ENCODE data around the gene CHRND. TPM values are rescaled to one million over a fixed set of nuclear protein-coding genes. Genes with fewer than 3 reads are reported as not detected.
"Not testable (repeated sequence)": the region's sequence is repeated elsewhere in the genome, so short reads cannot be mapped to it uniquely, and the experiment has no call there.

The CHRND gene
- total and polyA plus RNA-seq, 4 donors: not detected

GRCh38 chr2:232528746-232529460 lies 2.9 kb downstream of the CHRND start:
- H3K36me3 ChIP-seq (ENCODE audit: control insufficient read depth in 1 of 2, insufficient read depth in 2 of 2, low read length in 1 of 2): no peaks in the 10 kb centered on the region
- no peaks in the 10 kb centered on the region for H3K9me3 ChIP-seq (ENCODE audit: control insufficient read depth, low read length)
- no peak overlapping the region for H3K4me3 ChIP-seq (ENCODE audit: low read length in 2 of 2)
- no peak overlapping the region for H3K27ac ChIP-seq (ENCODE audit: low read depth in 1 of 2, low read length in 2 of 2)
- no peaks in the 10 kb centered on the region for H3K4me1 ChIP-seq (ENCODE audit: control insufficient read depth in 1 of 2, insufficient read depth in 2 of 2, low read length in 2 of 2)
- 80 to 84% methylated on average over 11 of the region's 11 CpGs for WGBS, 2 donors
- DNase-seq: peak; percentile 38 to 50
- H3K27me3 ChIP-seq (ENCODE audit: control insufficient read depth in 1 of 2, insufficient read depth in 2 of 2, low read length in 1 of 2): no peaks in the 10 kb centered on the region
- no peak for ATAC-seq (ENCODE audit: low FRiP score)
- intact Hi-C loops (cut with DNase I): loop anchor here in 1 of 2 donors (10.0 kb wide), 1 partner anchor 624 kb away; no protein-coding TSS in a partner anchor

DNA sequence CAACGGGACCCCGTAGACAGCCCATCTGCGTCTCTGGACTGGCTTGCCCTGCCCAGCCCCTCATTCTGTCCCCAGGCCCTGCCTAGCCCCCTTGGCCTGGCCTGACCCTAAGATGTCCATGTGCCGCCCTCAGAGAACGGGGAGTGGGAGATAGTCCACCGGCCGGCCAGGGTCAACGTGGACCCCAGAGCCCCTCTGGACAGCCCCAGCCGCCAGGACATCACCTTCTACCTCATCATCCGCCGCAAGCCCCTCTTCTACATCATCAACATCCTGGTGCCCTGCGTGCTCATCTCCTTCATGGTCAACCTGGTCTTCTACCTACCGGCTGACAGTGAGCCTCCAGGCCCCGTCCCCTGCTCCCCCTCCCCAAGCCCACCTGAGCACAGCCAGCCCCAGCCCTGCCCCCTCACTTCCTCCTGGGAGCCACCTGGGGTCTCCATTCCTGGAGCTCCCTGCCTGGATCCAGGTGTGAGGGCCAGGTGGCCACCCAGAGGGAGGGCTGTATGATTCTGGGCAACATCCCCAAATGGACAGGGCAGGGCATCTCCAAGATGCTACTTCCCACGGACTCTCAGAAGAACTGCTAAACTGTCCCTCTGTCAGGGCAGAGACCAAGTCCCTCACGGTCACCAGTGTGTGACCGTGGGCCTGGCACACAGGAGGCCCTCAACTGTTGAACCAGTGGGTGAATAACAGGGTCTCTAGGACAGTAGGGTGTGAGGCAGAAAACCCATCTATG lies 4.0 kb downstream of the CHRND start:
- ATAC-seq (ENCODE audit: low FRiP score) (no peak), DNase-seq (peak; percentile 35 to 70)
- Histone ChIP-seq H3K4me3 (ENCODE audit: low read length in 2 of 2) (no peak overlapping the region), H3K9me3 (ENCODE audit: control insufficient read depth, low read length) (no peaks in the 10 kb centered on the region), H3K4me1 (ENCODE audit: control insufficient read depth in 1 of 2, insufficient read depth in 2 of 2, low read length in 2 of 2) (no peaks in the 10 kb centered on the region), H3K27me3 (ENCODE audit: control insufficient read depth in 1 of 2, insufficient read depth in 2 of 2, low read length in 1 of 2) (no peaks in the 10 kb centered on the region), H3K27ac (ENCODE audit: low read depth in 1 of 2, low read length in 2 of 2) (no peak overlapping the region), H3K36me3 (ENCODE audit: control insufficient read depth in 1 of 2, insufficient read depth in 2 of 2, low read length in 1 of 2) (no peaks in the 10 kb centered on the region)
- WGBS, 2 donors: 90 to 92% methylated on average over 17 of the region's 17 CpGs
- intact Hi-C loops (cut with DNase I): loop anchor here in 1 of 2 donors (10.0 kb wide), 1 partner anchor 625 kb away; no protein-coding TSS in a partner anchor

GRCh38 chr2:232530626-232531260 lies 4.8 kb downstream of the CHRND start:
- H3K4me1 ChIP-seq (ENCODE audit: control insufficient read depth in 1 of 2, insufficient read depth in 2 of 2, low read length in 2 of 2): no peaks in the 10 kb centered on the region
- DNase-seq: peak; percentile 20 to 38
- no peak overlapping the region for H3K27ac ChIP-seq (ENCODE audit: low read depth in 1 of 2, low read length in 2 of 2)
- intact Hi-C loops (cut with DNase I): no loop called here
- no peak overlapping the region for H3K4me3 ChIP-seq (ENCODE audit: low read length in 2 of 2)
- WGBS, 2 donors: 83 to 85% methylated on average over 9 of the region's 9 CpGs
- H3K36me3 ChIP-seq (ENCODE audit: control insufficient read depth in 1 of 2, insufficient read depth in 2 of 2, low read length in 1 of 2): no peaks in the 10 kb centered on the region
- H3K27me3 ChIP-seq (ENCODE audit: control insufficient read depth in 1 of 2, insufficient read depth in 2 of 2, low read length in 1 of 2): no peaks in the 10 kb centered on the region
- no peak for ATAC-seq (ENCODE audit: low FRiP score)
- no peaks in the 10 kb centered on the region for H3K9me3 ChIP-seq (ENCODE audit: control insufficient read depth, low read length)

DNA sequence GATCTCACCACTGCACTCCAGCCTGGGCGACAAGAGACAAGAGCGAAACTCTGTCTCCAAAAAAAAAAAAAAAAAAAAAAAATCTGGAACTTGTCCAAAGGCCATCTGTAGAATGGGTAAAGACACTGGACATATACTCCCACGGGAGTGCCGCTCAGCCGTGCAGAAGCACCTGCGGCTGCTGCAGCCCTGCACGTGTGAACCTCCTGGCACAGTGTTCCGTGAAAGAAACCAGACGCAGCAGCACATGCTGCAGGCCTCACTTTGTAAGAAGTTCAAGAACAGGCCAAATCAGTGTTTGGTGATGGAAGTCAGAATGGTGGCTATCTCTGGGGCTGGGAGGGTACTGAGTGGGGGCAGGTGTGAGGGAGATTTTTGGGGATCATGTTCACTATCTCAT lies 6.5 kb downstream of the CHRND start:
- Histone ChIP-seq H3K4me1 (ENCODE audit: control insufficient read depth in 1 of 2, insufficient read depth in 2 of 2, low read length in 2 of 2) (no peaks in the 10 kb centered on the region), H3K27me3 (ENCODE audit: control insufficient read depth in 1 of 2, insufficient read depth in 2 of 2, low read length in 1 of 2) (no peaks in the 10 kb centered on the region), H3K36me3 (ENCODE audit: control insufficient read depth in 1 of 2, insufficient read depth in 2 of 2, low read length in 1 of 2) (no peaks in the 10 kb centered on the region), H3K27ac (ENCODE audit: low read depth in 1 of 2, low read length in 2 of 2) (no peak overlapping the region), H3K4me3 (ENCODE audit: low read length in 2 of 2) (no peak overlapping the region), H3K9me3 (ENCODE audit: control insufficient read depth, low read length) (peaks cover 5% of the 10 kb centered on the region)
- peak; percentile 3 to 35 for DNase-seq
- intact Hi-C loops (cut with DNase I): no loop called here
- no peak for ATAC-seq (ENCODE audit: low FRiP score)
- 73 to 76% methylated on average over 9 of the region's 9 CpGs for WGBS, 2 donors

DNA sequence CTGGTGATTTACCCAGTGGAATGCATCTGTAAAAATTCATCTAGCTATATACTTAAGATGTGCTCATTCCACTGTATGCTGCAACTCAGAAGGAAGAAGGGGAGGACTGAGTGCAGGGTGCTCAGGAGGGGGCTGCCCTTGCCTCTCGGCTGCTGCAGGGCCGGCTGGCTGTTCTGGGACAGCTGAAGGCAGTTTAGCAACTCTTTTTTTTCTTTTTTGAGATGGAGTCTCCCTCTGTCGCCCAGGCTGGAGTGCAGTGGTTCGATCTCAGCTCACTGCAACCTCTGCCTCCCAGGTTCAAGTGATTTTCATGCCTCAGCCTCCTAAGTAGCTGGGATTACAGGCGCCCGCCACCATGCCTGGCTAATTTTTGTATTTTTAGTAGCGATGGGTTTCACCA lies 6.9 kb downstream of the CHRND start:
- H3K4me1 ChIP-seq (ENCODE audit: control insufficient read depth in 1 of 2, insufficient read depth in 2 of 2, low read length in 2 of 2); H3K4me3 ChIP-seq (ENCODE audit: low read length in 2 of 2); H3K27me3 ChIP-seq (ENCODE audit: control insufficient read depth in 1 of 2, insufficient read depth in 2 of 2, low read length in 1 of 2); intact Hi-C loops (cut with DNase I); H3K27ac ChIP-seq (ENCODE audit: low read depth in 1 of 2, low read length in 2 of 2); H3K9me3 ChIP-seq (ENCODE audit: control insufficient read depth, low read length); H3K36me3 ChIP-seq (ENCODE audit: control insufficient read depth in 1 of 2, insufficient read depth in 2 of 2, low read length in 1 of 2); ATAC-seq (ENCODE audit: low FRiP score): not testable (repeated sequence)
- WGBS, 2 donors: 85 to 88% methylated on average over 7 of the region's 7 CpGs
- peak in 1 of 2 donors; percentile 27 for DNase-seq

DNA sequence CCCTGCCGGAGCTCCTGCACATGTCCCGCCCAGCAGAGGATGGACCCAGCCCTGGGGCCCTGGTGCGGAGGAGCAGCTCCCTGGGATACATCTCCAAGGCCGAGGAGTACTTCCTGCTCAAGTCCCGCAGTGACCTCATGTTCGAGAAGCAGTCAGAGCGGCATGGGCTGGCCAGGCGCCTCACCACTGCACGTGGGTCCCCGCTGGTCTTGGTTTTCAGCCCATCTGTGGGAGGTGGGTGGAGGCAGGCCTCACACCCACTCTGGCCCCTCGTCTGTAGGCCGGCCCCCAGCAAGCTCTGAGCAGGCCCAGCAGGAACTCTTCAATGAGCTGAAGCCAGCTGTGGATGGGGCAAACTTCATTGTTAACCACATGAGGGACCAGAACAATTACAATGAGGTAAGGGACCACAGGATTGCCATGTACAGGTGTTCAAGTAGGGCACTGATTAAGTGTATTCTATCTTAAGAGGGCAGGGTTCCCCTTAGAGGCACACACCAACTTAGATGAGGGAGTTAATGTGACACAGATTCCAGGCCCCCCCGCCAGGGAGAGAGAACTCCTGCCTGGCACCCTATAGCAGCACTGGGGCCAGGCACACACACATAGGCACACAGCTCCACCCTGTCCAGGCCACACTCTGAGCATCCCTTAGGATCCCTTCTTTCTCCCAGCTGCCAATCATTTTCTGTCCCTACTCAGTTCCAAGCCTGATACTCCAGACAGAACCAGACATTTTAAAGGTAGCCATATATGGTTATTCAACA lies 8.2 kb downstream of the CHRND start:
- H3K36me3 ChIP-seq (ENCODE audit: control insufficient read depth in 1 of 2, insufficient read depth in 2 of 2, low read length in 1 of 2): no peaks in the 10 kb centered on the region
- H3K27me3 ChIP-seq (ENCODE audit: control insufficient read depth in 1 of 2, insufficient read depth in 2 of 2, low read length in 1 of 2): no peaks in the 10 kb centered on the region
- H3K4me1 ChIP-seq (ENCODE audit: control insufficient read depth in 1 of 2, insufficient read depth in 2 of 2, low read length in 2 of 2): no peaks in the 10 kb centered on the region
- peaks cover 5% of the 10 kb centered on the region for H3K9me3 ChIP-seq (ENCODE audit: control insufficient read depth, low read length)
- no peak overlapping the region for H3K4me3 ChIP-seq (ENCODE audit: low read length in 2 of 2)
- 82 to 85% methylated on average over 13 of the region's 13 CpGs for WGBS, 2 donors
- intact Hi-C loops (cut with DNase I): no loop called here
- no peak overlapping the region for H3K27ac ChIP-seq (ENCODE audit: low read depth in 1 of 2, low read length in 2 of 2)
- ATAC-seq (ENCODE audit: low FRiP score) (no peak), DNase-seq (peak in 1 of 2 donors; percentile 72)

- Histone ChIP-seq H3K9me3 (ENCODE audit: control insufficient read depth, low read length) (peaks cover 5% of the 10 kb centered on the region), H3K4me1 (ENCODE audit: control insufficient read depth in 1 of 2, insufficient read depth in 2 of 2, low read length in 2 of 2) (no peaks in the 10 kb centered on the region), H3K4me3 (ENCODE audit: low read length in 2 of 2) (no peak overlapping the region), H3K27ac (ENCODE audit: low read depth in 1 of 2, low read length in 2 of 2) (no peak overlapping the region), H3K36me3 (ENCODE audit: control insufficient read depth in 1 of 2, insufficient read depth in 2 of 2, low read length in 1 of 2) (no peaks in the 10 kb centered on the region), H3K27me3 (ENCODE audit: control insufficient read depth in 1 of 2, insufficient read depth in 2 of 2, low read length in 1 of 2) (no peaks in the 10 kb centered on the region)
- intact Hi-C loops (cut with DNase I): no loop called here
- DNase-seq (peak in 1 of 2 donors; percentile 62), ATAC-seq (ENCODE audit: low FRiP score) (no peak)
- WGBS, 2 donors: 80 to 83% methylated on average over 11 to 14 of the region's 14 CpGs
Measured at GRCh38 chr2:232534940-232535651, 9.1 kb downstream of the CHRND start.

Data from aorta (tissue), 5 donors.